Activated naive CD8-positive, alpha-beta T cell treated with anti-CD3 and anti-CD28 coated beads for 36 hours (primary cell): ENCODE measurements around the gene SOS2. TPM values are rescaled to one million over a fixed set of nuclear protein-coding genes. Genes with fewer than 3 reads are reported as not detected.

Experiments
- DNase-seq: peaks from one replicate; pipeline ENCODE4 v3.0.0; 2021
- H3K27ac Mint-ChIP-seq: one replicate; pipeline ENCODE4 v1.8.0; 2022; ENCODE audit warnings: mild to moderate bottlenecking, moderate library complexity, mixed read lengths
- H3K27me3 Mint-ChIP-seq: one replicate; pipeline ENCODE4 v1.8.0; 2022; ENCODE audit warnings: mild to moderate bottlenecking, mixed read lengths
- H3K36me3 Mint-ChIP-seq: one replicate; pipeline ENCODE4 v1.8.0; 2021; ENCODE audit warnings: mild to moderate bottlenecking, mixed read lengths
- H3K4me1 Mint-ChIP-seq: one replicate; pipeline ENCODE4 v1.8.0; 2021; ENCODE audit warnings: mixed read lengths
- H3K4me3 Mint-ChIP-seq: one replicate; pipeline ENCODE4 v1.8.0; 2022; ENCODE audit warnings: mild to moderate bottlenecking, moderate library complexity, mixed read lengths
- H3K9me3 Mint-ChIP-seq: one replicate; pipeline ENCODE4 v1.8.0; 2022; ENCODE audit warnings: mixed read lengths
- total RNA-seq, 2 experiments: library from RNA; stranded (reverse); gene quantifications; one replicate each; pipeline ENCODE4 v1.2.3, GENCODE V29; 2021

The SOS2 gene
- total RNA-seq, 2 experiments from 2014 or later, result 13.4 to 13.6 TPM

GRCh38 chr14:50070230-50070629, 161.1 kb downstream of the SOS2 start:
- H3K36me3 Mint-ChIP-seq, result peaks cover 26% of the 10 kb centered on the region
- peaks cover 48% of the 10 kb centered on the region for H3K4me1 Mint-ChIP-seq
- no peak overlapping the region for H3K27ac Mint-ChIP-seq
- no peak overlapping the region for H3K4me3 Mint-ChIP-seq
- no peaks in the 10 kb centered on the region for H3K27me3 Mint-ChIP-seq
- H3K9me3 Mint-ChIP-seq, result no peaks in the 10 kb centered on the region
- no peak for DNase-seq

- no peaks in the 10 kb centered on the region for H3K27me3 Mint-ChIP-seq
- H3K4me3 Mint-ChIP-seq, result no peak overlapping the region
- DNase-seq, result no peak
- no peaks in the 10 kb centered on the region for H3K9me3 Mint-ChIP-seq
- peaks cover 53% of the 10 kb centered on the region for H3K4me1 Mint-ChIP-seq
- no peak overlapping the region for H3K27ac Mint-ChIP-seq
- H3K36me3 Mint-ChIP-seq, result peaks cover 22% of the 10 kb centered on the region
These were observed 162.1 kb downstream of the SOS2 start for GRCh38 chr14:50069325-50069724.

- no peak overlapping the region for H3K27ac Mint-ChIP-seq
- H3K4me3 Mint-ChIP-seq, result no peak overlapping the region
- no peak for DNase-seq
- no peaks in the 10 kb centered on the region for H3K27me3 Mint-ChIP-seq
- peaks cover 22% of the 10 kb centered on the region for H3K36me3 Mint-ChIP-seq
- H3K4me1 Mint-ChIP-seq, result peaks cover 62% of the 10 kb centered on the region
- no peaks in the 10 kb centered on the region for H3K9me3 Mint-ChIP-seq
These were observed 162.9 kb downstream of the SOS2 start for GRCh38 chr14:50068496-50068895.

- H3K9me3 Mint-ChIP-seq, result no peaks in the 10 kb centered on the region
- H3K4me1 Mint-ChIP-seq, result peaks cover 64% of the 10 kb centered on the region
- peaks cover 17% of the 10 kb centered on the region for H3K36me3 Mint-ChIP-seq
- H3K4me3 Mint-ChIP-seq, result no peak overlapping the region
- H3K27me3 Mint-ChIP-seq, result no peaks in the 10 kb centered on the region
- no peak for DNase-seq
- H3K27ac Mint-ChIP-seq, result no peak overlapping the region
These were observed 163.5 kb downstream of the SOS2 start for GRCh38 chr14:50067723-50068495.

Other genes starting within 250 kb of the SOS2 start
- 10 to 100 TPM; 13.3 to 14.3 TPM for gene VCPKMT, start 115.0 kb downstream of the SOS2 start, total RNA-seq
- 10 to 100 TPM; 21.1 to 21.6 TPM for gene L2HGDH, start 80.7 kb upstream of the SOS2 start, total RNA-seq
- 10 to 100 TPM; 14.5 to 18.1 TPM for gene DMAC2L, start 80.7 kb upstream of the SOS2 start, total RNA-seq
- gene CDKL1, start 165.3 kb upstream of the SOS2 start, total RNA-seq, result 1 to 10 TPM; 6.5 to 7.4 TPM